Suprapubic skin (tissue), 4 donors: ENCODE measurements around the gene FBH1. TPM values are rescaled to one million over a fixed set of nuclear protein-coding genes. Genes with fewer than 3 reads are reported as not detected.

Experiments used
- DNase-seq, 2 donors: peaks; one replicate each; pipeline ENCODE4 v3.0.0-alpha.2; 2019; ENCODE audit warnings: low spot score in 2 of 2
- H3K27ac ChIP-seq: fragments of 200-600 bp; sonication (generic); one replicate; pipeline ENCODE4 v1.5.1; 2019
- H3K27me3 ChIP-seq: fragments of 200-600 bp; sonication (generic); one replicate; pipeline ENCODE4 v1.5.1; 2019
- H3K36me3 ChIP-seq: fragments of 200-600 bp; sonication (generic); one replicate; pipeline ENCODE4 v1.5.1; 2019
- H3K4me1 ChIP-seq: fragments of 200-600 bp; sonication (generic); one replicate; pipeline ENCODE4 v1.5.1; 2019
- H3K4me3 ChIP-seq: fragments of 200-600 bp; sonication (generic); one replicate; pipeline ENCODE4 v1.5.1; 2019; ENCODE audit warnings: mild to moderate bottlenecking
- H3K9me3 ChIP-seq: fragments of 200-600 bp; sonication (generic); one replicate; pipeline ENCODE4 v1.5.1; 2019
- EP300 ChIP-seq: sonication (generic); formaldehyde crosslinking; IDR thresholded peaks from one replicate; pipeline ENCODE4 v1.6.1; 2017; ENCODE audit warnings: antibody characterized with exemption
- POLR2A ChIP-seq, 2 donors: fragments of 450-650 bp; IDR thresholded peaks; one replicate each; pipeline ENCODE4 v1.6.1; 2017; ENCODE audit warnings: antibody characterized with exemption in 2 of 2, mild to moderate bottlenecking in 2 of 2, moderate library complexity in 2 of 2
- POLR2AphosphoS5 ChIP-seq, 3 donors: sonication (generic); formaldehyde crosslinking; IDR thresholded peaks; one replicate each; pipeline ENCODE4 v1.6.1; 2017; ENCODE audit warnings: antibody characterized with exemption in 3 of 3
- WGBS: methylation state at CpG from one replicate; pipeline ENCODE4 v1.1.5; 2018; 5-methylcytosine and 5-hydroxymethylcytosine counted together
- total RNA-seq, 4 donors: library from RNA; depleted of rRNA; stranded (reverse); fragments of >200 nt; gene quantifications; one replicate each; pipeline ENCODE4 v1.1.0, GENCODE V29; 2016
- TF ChIP-seq, protein P1 (sequence below), 2 donors: fragments of 200-600 bp in 1 of 2; fragments of 450-650 bp in 1 of 2; sonication (generic) in 1 of 2; IDR thresholded peaks; one replicate each; pipeline ENCODE4 v1.5.1; 2016 to 2019; ENCODE audit warnings: antibody characterized with exemption in 2 of 2, mild to moderate bottlenecking in 1 of 2, moderate library complexity in 1 of 2

FBH1 gene
- total RNA-seq, 4 donors from 2014 or later, result 70.9 to 131 (median 90.6) TPM

DNA sequence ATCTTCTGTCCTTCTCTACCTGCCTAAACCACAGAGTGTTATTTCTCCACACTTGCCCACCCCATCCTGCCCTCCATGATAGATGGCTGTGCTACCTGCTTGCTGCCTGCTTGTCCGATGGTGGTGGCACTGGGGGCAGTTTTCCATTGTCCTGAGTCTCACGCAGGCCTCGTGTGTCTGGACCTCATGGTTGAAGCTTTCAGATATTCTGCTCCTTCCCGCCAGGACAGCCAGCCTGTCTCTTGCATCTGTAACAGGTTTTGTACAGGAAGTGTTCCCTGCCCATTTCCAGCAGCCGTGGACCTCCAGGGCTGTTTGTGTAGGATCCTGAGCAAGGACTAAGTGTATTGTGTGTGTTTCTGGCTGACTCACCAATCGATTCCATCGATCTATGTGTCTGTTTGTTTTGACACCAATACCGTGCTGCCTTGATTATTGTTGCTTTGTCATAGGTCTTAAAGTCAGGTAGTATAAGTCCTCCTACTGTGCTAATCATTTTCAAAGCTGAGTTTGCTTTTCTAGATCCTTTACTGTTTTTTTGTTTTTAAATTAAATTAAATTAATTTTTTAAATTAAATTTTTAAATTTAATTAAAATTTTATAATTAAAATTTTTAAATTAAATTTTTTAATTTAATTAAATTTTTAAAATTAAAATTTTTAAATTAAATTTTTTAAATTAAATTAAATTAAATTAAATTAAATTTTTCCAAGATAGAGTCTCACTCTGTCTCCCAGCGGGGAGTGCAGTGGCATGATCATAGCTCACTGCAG, 78.8 kb downstream of the FBH1 start:
- Histone ChIP-seq H3K4me3 (no peak overlapping the region), H3K36me3 (peaks cover 20% of the 10 kb centered on the region), H3K27me3 (no peaks in the 10 kb centered on the region), H3K27ac (no peak overlapping the region), H3K4me1 (peaks cover 24% of the 10 kb centered on the region), H3K9me3 (no peaks in the 10 kb centered on the region)
- WGBS, result 95% methylated on average over 9 of the region's 9 CpGs
- peak; percentile 28 to 35 for DNase-seq
- TF ChIP-seq POLR2AphosphoS5 (IDR thresholded peaks at IDR 0.05), result no peak
- no peak for TF ChIP-seq EP300
- TF ChIP-seq, protein P1, sequence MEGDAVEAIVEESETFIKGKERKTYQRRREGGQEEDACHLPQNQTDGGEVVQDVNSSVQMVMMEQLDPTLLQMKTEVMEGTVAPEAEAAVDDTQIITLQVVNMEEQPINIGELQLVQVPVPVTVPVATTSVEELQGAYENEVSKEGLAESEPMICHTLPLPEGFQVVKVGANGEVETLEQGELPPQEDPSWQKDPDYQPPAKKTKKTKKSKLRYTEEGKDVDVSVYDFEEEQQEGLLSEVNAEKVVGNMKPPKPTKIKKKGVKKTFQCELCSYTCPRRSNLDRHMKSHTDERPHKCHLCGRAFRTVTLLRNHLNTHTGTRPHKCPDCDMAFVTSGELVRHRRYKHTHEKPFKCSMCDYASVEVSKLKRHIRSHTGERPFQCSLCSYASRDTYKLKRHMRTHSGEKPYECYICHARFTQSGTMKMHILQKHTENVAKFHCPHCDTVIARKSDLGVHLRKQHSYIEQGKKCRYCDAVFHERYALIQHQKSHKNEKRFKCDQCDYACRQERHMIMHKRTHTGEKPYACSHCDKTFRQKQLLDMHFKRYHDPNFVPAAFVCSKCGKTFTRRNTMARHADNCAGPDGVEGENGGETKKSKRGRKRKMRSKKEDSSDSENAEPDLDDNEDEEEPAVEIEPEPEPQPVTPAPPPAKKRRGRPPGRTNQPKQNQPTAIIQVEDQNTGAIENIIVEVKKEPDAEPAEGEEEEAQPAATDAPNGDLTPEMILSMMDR (IDR thresholded peaks at IDR 0.05), result no peak
- TF ChIP-seq POLR2A (IDR thresholded peaks at IDR 0.05), result no peak

DNA sequence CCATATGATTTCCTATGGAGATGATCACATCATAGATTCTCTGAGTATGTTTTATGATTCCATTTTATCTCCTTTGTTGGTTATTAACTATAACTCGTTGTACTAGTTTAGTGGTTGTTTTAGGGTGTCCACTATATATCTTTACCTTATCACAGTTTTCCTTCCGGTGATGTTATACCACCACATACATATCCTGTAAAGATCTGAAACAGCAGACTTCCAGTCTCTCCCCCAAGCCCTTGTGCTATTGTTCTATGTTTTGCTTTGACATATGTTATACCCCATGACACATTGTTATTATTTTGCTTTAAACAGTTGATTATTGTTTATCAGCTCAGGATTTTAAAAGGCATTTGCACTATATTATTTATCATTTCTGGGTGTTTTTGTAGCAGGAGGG, 80.0 kb downstream of the FBH1 start:
- H3K27ac ChIP-seq, result no peak overlapping the region
- H3K9me3 ChIP-seq, result no peaks in the 10 kb centered on the region
- H3K36me3 ChIP-seq, result peaks cover 13% of the 10 kb centered on the region
- H3K27me3 ChIP-seq, result no peaks in the 10 kb centered on the region
- WGBS, result 85% methylated on average over 2 of the region's 2 CpGs
- no peak for TF ChIP-seq POLR2A (IDR thresholded peaks at IDR 0.05)
- TF ChIP-seq, protein P1 (IDR thresholded peaks at IDR 0.05), result no peak
- TF ChIP-seq POLR2AphosphoS5 (IDR thresholded peaks at IDR 0.05), result no peak
- no peak for TF ChIP-seq EP300
- no peak for DNase-seq
- peaks cover 24% of the 10 kb centered on the region for H3K4me1 ChIP-seq
- H3K4me3 ChIP-seq, result no peak overlapping the region

DNA sequence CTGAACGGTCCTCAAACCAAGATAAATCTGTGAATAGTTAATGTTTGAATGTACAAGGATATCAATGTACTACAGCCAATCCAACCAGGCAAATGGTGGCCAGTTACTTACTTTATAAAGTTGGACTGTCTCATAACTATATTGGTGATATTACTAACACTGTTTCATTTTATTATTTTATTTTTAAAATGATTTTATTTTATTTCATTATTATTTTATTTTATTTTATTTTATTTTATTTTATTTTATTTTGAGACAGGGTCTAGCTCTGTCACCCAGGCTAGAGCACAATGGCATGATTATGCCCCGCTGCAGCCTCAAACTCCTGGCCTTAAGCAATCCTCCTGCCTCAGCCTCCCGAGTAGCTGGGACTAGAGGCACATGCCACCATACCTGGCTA, 80.5 kb downstream of the FBH1 start:
- DNase-seq, result peak; percentile 15 to 21
- Histone ChIP-seq H3K4me3 (no peak overlapping the region), H3K27ac (peak overlapping the region; percentile 62), H3K4me1 (peaks cover 28% of the 10 kb centered on the region), H3K9me3 (no peaks in the 10 kb centered on the region), H3K27me3 (no peaks in the 10 kb centered on the region), H3K36me3 (peaks cover 12% of the 10 kb centered on the region)
- TF ChIP-seq EP300, result no peak
- TF ChIP-seq, protein P1 (IDR thresholded peaks at IDR 0.05), result no peak
- no peak for TF ChIP-seq POLR2A (IDR thresholded peaks at IDR 0.05)
- no peak for TF ChIP-seq POLR2AphosphoS5 (IDR thresholded peaks at IDR 0.05)
- 96% methylated on average over 3 of the region's 3 CpGs for WGBS

DNA sequence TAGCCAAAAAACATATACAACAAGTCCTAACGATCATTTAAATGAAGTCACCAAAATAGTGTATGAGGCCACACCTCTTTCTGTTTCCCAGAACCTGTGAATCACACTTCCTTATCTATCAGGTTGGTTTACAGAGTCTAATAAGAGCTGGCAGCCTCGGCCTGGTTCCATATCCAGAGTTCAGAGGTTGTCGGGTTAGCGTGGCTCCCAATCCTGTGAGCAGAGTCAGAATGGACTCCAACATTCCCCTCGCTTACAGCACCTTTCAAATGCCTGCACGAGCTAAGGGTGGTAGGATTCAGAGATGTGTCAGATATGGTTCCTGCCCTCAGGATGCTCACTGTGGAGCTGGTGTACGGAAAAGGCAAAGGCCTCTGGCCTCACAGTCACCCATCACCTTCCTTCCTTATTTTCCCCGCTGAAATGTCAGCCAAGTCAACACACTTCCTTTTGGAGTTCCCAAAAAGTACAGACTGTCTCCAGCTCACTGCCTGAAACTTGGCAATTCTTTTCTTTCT, 81.3 kb downstream of the FBH1 start:
- peak overlapping the region; percentile 62 for H3K27ac ChIP-seq
- TF ChIP-seq POLR2AphosphoS5 (IDR thresholded peaks at IDR 0.05), result peak in 1 of 3 donors; percentile 34
- TF ChIP-seq EP300, result no peak
- no peaks in the 10 kb centered on the region for H3K27me3 ChIP-seq
- WGBS, result 42% methylated on average over 7 of the region's 8 CpGs
- H3K4me3 ChIP-seq, result no peak overlapping the region
- H3K4me1 ChIP-seq, result peaks cover 37% of the 10 kb centered on the region
- peak in 1 of 2 donors; percentile 54 for DNase-seq
- peaks cover 6% of the 10 kb centered on the region for H3K36me3 ChIP-seq
- H3K9me3 ChIP-seq, result no peaks in the 10 kb centered on the region

DNA sequence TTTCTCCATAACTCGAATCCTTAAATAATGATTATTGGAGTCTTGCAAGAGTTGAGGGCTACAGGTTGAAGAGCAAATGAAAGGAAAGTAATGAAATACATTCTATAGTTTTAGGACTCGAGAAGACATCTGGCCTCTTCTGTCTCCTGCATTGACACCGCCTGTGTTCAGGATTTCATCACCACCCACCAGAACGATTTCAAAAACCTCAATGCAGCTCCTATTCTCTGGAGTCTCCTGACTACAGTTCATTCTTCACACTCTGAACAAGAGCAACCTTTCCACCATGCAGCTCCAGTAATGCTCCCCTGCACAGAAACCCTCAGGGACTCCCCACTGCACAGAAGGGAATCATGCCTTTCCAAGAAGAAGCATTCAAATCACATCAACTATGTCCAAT, 81.8 kb downstream of the FBH1 start:
- Histone ChIP-seq H3K36me3 (peaks cover 6% of the 10 kb centered on the region), H3K4me1 (peaks cover 40% of the 10 kb centered on the region), H3K27me3 (no peaks in the 10 kb centered on the region), H3K27ac (peak overlapping the region; percentile 62), H3K9me3 (no peaks in the 10 kb centered on the region), H3K4me3 (no peak overlapping the region)
- TF ChIP-seq, protein P1 (IDR thresholded peaks at IDR 0.05), result no peak
- no peak for TF ChIP-seq POLR2A (IDR thresholded peaks at IDR 0.05)
- TF ChIP-seq POLR2AphosphoS5 (IDR thresholded peaks at IDR 0.05), result no peak
- TF ChIP-seq EP300, result no peak
- DNase-seq, result peak in 1 of 2 donors; percentile 17
- 34% methylated on average over 4 of the region's 4 CpGs for WGBS
